Osteoblast (primary cell): ENCODE results near the gene RHBG. TPM values are rescaled to one million over a fixed set of nuclear protein-coding genes. Genes with fewer than 3 reads are reported as not detected.
A peak's percentile ranks its signal among the peaks of the same experiment; 100 is the strongest.

Source experiments
- DNase-seq: peaks from one replicate; pipeline ENCODE4 v3.0.0; 2011; ENCODE audit warnings: low spot score, mixed read lengths; ENCODE audit not compliant: insufficient read length; ENCODE audit errors: missing footprints
- H2AFZ ChIP-seq: 2 replicates; pipeline ENCODE4 v1.6.0; 2011; ENCODE audit warnings: mild to moderate bottlenecking, low read length
- H3K27ac ChIP-seq: 2 replicates; pipeline ENCODE4 v1.5.1; 2011; ENCODE audit warnings: mild to moderate bottlenecking, low read depth, low read length, moderate library complexity
- H3K27me3 ChIP-seq: 2 replicates; pipeline ENCODE4 v1.6.0; 2012; ENCODE audit warnings: mild to moderate bottlenecking, control low read depth, inconsistent platforms, low read length, moderate library complexity; ENCODE audit not compliant: insufficient read depth
- H3K36me3 ChIP-seq: 2 replicates; pipeline ENCODE4 v1.5.1; 2011; ENCODE audit warnings: mild to moderate bottlenecking, low read length, control low read depth, moderate library complexity; ENCODE audit not compliant: insufficient read depth
- H3K4me1 ChIP-seq: 2 replicates; pipeline ENCODE4 v1.5.1; 2011; ENCODE audit warnings: mild to moderate bottlenecking, low read length, control low read depth, moderate library complexity; ENCODE audit not compliant: insufficient read depth
- H3K4me2 ChIP-seq: 2 replicates; pipeline ENCODE4 v1.6.0; 2011; ENCODE audit warnings: mild to moderate bottlenecking, low read length; ENCODE audit not compliant: insufficient read depth
- H3K4me3 ChIP-seq: fragments of 200-600 bp; sonication (generic); 3 replicates; pipeline ENCODE4 v1.5.1; 2012; ENCODE audit warnings: mild to moderate bottlenecking, low read length, inconsistent platforms; ENCODE audit not compliant: insufficient read depth
- H3K79me2 ChIP-seq: 2 replicates; pipeline ENCODE4 v1.6.0; 2012; ENCODE audit warnings: mild to moderate bottlenecking, low read length, control low read depth, inconsistent platforms; ENCODE audit not compliant: insufficient read depth
- H3K9me3 ChIP-seq: 2 replicates; pipeline ENCODE4 v1.5.1; 2011; ENCODE audit warnings: low read depth, low read length, control low read depth
- H4K20me1 ChIP-seq: 2 replicates; pipeline ENCODE4 v1.6.0; 2012; ENCODE audit warnings: mild to moderate bottlenecking, low read length, control low read depth; ENCODE audit not compliant: insufficient read depth
- total RNA-seq: library from RNA; depleted of rRNA; stranded (reverse); fragments of >200 nt; gene quantifications from 2 replicates; pipeline ENCODE4 v1.2.3, GENCODE V29; 2012
- TF ChIP-seq, protein P1 (sequence below): IDR thresholded peaks from 2 replicates; pipeline ENCODE4 v1.5.1; 2011; ENCODE audit warnings: mild to moderate bottlenecking, low read depth, low read length, moderate library complexity; ENCODE audit errors: extremely low read depth

The RHBG gene
- total RNA-seq, 1 donor: not detected

DNA sequence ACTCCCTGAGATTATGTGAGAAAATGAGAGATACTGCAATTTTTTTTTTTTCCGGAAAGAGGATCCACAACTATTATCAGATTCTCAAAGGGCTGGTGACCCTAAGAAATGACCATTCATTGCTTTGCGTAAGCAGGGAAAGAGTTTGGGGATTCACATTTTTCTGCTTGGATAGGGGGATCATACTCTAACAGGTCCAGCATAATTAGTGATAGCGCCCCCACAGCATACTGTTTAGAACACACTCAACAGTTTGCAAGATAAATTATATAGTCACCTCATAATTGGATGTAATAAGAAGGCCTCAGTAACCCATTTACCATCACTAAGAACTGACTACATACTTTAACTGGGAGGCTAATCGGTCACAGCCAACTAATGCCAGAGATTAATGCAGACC lies 32.8 kb upstream of the RHBG start:
- H3K27ac ChIP-seq: no peak overlapping the region
- H3K27me3 ChIP-seq: no peaks in the 10 kb centered on the region
- no peak overlapping the region for H2AFZ ChIP-seq
- peaks cover 23% of the 10 kb centered on the region for H4K20me1 ChIP-seq
- H3K36me3 ChIP-seq: peaks cover 51% of the 10 kb centered on the region
- H3K4me2 ChIP-seq: peak overlapping the region; percentile 97
- peaks cover 16% of the 10 kb centered on the region for H3K4me1 ChIP-seq
- no peak for DNase-seq
- H3K4me3 ChIP-seq: peak overlapping the region; percentile 97
- TF ChIP-seq, protein P1, sequence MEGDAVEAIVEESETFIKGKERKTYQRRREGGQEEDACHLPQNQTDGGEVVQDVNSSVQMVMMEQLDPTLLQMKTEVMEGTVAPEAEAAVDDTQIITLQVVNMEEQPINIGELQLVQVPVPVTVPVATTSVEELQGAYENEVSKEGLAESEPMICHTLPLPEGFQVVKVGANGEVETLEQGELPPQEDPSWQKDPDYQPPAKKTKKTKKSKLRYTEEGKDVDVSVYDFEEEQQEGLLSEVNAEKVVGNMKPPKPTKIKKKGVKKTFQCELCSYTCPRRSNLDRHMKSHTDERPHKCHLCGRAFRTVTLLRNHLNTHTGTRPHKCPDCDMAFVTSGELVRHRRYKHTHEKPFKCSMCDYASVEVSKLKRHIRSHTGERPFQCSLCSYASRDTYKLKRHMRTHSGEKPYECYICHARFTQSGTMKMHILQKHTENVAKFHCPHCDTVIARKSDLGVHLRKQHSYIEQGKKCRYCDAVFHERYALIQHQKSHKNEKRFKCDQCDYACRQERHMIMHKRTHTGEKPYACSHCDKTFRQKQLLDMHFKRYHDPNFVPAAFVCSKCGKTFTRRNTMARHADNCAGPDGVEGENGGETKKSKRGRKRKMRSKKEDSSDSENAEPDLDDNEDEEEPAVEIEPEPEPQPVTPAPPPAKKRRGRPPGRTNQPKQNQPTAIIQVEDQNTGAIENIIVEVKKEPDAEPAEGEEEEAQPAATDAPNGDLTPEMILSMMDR: peak; percentile 29
- H3K9me3 ChIP-seq: no peaks in the 10 kb centered on the region
- peaks cover 42% of the 10 kb centered on the region for H3K79me2 ChIP-seq

DNA sequence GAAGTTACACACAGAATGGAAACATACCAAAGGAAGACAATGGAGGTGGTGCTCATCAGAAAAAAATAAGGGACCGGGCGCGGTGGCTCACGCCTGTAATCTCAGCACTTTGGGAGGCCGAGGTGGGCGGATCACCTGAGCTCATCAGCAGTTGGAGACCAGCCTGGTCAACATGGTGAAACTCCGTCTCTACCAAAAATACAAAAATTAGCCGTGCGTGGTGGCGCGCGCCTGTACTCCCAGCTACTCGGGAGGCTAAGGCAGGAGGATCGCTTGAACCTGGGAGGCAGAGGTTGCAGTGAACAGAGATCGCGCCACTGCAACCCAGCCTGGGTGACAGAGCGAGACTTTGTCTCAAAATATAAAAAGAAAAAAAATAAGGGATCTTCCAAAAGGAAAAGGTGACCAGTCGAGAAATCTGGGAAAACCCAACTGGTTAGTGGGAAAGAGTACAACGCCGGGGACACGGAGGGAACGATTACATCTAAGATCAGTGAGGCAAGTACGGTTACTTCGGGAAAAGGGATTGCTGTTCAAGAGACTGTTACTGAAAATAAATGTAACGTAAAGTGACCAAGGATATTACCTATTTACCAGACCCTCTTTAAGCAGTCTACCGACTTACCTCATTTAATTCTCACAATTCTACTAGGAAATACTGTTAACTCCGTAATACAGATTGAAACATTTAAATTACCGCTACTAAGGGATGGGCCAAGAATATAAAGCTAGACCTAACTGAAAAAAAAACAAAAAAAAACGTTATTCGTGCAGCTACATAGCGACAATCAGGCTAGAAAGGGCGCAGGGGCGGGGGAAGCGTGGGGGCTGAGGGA lies 31.7 kb upstream of the RHBG start:
- peaks cover 16% of the 10 kb centered on the region for H3K4me1 ChIP-seq
- H3K79me2 ChIP-seq: peaks cover 42% of the 10 kb centered on the region
- peak overlapping the region; percentile 97 for H3K4me3 ChIP-seq
- peak overlapping the region; percentile 97 for H3K4me2 ChIP-seq
- peaks cover 23% of the 10 kb centered on the region for H4K20me1 ChIP-seq
- peak; percentile 74 for DNase-seq
- H3K27me3 ChIP-seq: no peaks in the 10 kb centered on the region
- H3K27ac ChIP-seq: peak overlapping the region; percentile 84
- peak overlapping the region; percentile 97 for H2AFZ ChIP-seq
- H3K36me3 ChIP-seq: peaks cover 42% of the 10 kb centered on the region
- TF ChIP-seq, protein P1: no peak
- H3K9me3 ChIP-seq: no peaks in the 10 kb centered on the region

DNA sequence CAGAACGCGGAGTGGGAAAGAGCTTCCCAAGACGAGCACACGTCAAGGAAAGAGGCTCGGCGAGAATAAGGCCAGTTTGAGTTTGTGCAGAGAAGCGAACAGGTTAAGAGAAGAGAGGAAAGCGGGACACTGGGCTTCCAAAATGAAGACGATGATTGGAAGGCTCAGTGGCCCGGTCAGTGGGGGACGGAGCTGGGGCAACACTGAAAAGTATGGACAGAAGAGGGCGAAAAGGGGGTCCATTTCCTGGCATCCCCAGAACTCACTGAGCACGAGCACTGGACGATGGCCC lies 31.2 kb upstream of the RHBG start:
- H3K9me3 ChIP-seq: no peaks in the 10 kb centered on the region
- peak overlapping the region; percentile 84 for H3K27ac ChIP-seq
- peaks cover 23% of the 10 kb centered on the region for H4K20me1 ChIP-seq
- peak overlapping the region; percentile 97 for H2AFZ ChIP-seq
- H3K79me2 ChIP-seq: peaks cover 40% of the 10 kb centered on the region
- DNase-seq: no peak
- TF ChIP-seq, protein P1: no peak
- H3K4me3 ChIP-seq: peak overlapping the region; percentile 97
- H3K4me1 ChIP-seq: peaks cover 16% of the 10 kb centered on the region
- H3K36me3 ChIP-seq: peaks cover 36% of the 10 kb centered on the region
- H3K27me3 ChIP-seq: no peaks in the 10 kb centered on the region
- peak overlapping the region; percentile 97 for H3K4me2 ChIP-seq

DNA sequence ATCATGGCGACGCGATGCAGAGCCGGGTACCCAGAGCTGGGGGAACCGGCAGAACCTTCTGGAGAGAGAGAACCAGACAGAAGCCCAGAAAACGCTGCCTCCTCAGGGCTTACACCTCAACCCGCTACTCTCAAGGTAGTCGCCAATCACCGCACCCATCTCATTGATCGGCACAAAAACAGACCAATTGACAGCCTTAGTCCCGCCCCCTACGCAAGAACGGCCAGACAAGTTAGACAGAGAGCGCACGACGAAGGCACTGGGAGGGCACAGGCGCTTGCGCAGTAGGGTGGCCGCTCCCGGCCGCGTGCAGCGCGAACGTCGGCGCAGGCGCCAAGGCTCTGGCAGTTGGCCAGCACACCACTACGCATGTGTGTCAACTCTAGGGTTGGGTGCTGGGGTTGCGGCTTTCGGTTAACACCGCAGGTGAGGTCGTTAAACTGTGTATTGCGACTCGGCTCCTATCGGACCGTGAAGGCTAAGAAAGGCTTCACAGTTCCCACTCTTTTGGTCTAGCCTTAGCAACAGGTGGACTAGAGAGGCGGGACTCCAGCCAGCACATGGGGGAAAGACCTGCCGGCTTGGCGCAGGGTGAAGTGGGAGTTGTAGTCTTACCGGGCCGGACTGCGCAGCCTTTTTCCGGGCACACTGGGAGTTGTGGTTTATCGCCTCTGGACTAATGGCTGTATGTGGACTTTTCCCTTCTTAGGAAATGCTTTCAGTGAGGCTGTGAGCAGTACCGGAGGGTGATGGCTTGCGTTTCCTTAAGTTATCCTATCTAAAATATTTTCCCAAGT lies 30.6 kb upstream of the RHBG start, which contains the start of the genes CCT3 and TSACC:
TSS of gene CCT3 (minus strand) at position 113 of the 797 bp plus-strand sequence. CDS start at position 5, 108 bp downstream.
TSS of gene TSACC (plus strand) at position 347 of the 797 bp plus-strand sequence. CDS start 1,232 bp downstream, outside the sequence.
- Histone ChIP-seq H4K20me1 (peaks cover 23% of the 10 kb centered on the region), H3K27me3 (peaks cover 3% of the 10 kb centered on the region), H3K4me3 (peak within 1 kb of the TSS; percentile 97), H2AFZ (peak within 1 kb of the TSS; percentile 99), H3K9me3 (no peaks in the 10 kb centered on the region), H3K79me2 (peaks cover 40% of the 10 kb centered on the region), H3K4me2 (peak within 1 kb of the TSS; percentile 97), H3K36me3 (peaks cover 31% of the 10 kb centered on the region), H3K4me1 (peaks cover 16% of the 10 kb centered on the region), H3K27ac (peak within 1 kb of the TSS; percentile 84)
- TF ChIP-seq, protein P1: no peak
- peak; percentile 99 for DNase-seq
